ENCODE measurements around the gene ARHGDIG.

The ARHGDIG gene

DNA sequence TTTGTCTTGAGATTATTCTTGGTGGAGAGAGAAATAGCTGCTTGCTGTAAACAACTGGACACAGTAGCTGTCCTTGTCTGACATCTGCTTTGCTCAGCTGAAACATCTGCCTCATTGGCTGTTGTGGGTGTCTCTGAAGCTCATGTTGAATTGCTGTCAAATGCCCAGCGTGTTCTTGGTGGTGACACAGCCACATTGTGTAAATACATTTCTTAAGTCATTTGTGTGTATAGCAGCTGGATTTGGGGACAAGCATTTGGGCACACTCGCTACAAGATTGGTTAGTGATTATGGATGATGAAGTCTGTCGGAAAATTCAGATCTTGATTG is 40.5 kb upstream of the ARHGDIG start:
- Histone ChIP-seq H3F3A (ENCODE audit: insufficient read depth, low read length) (peaks cover 9% of the 10 kb centered on the region), H3K9ac (ENCODE audit: low read length) (no peak overlapping the region), H2AFZ (ENCODE audit: low read length) (no peak overlapping the region), H3K36me3 (replicated peaks; ENCODE audit: insufficient read depth, low read length) (no peaks in the 10 kb centered on the region), H3K27me3 (replicated peaks; ENCODE audit: insufficient read depth, low read length) (no peaks in the 10 kb centered on the region), H3K9me3 (replicated peaks; ENCODE audit: insufficient read depth, low read length) (no peaks in the 10 kb centered on the region), H3K79me2 (ENCODE audit: low read length) (no peaks in the 10 kb centered on the region; the same call in 1 of the 2 replicates), H3K4me1 (ENCODE audit: low read length) (0 out of 2 replicates have a peak, but pooled peaks cover 4% of the 10 kb centered on the region), H3K4me3 (ENCODE audit: low read length) (no peak overlapping the region), H3K4me2 (ENCODE audit: low read depth, low read length) (no peak overlapping the region), H4K20me1 (ENCODE audit: insufficient read depth, low read length) (no peaks in the 10 kb centered on the region), H3K9me2 (replicated peaks; ENCODE audit: insufficient read depth, low read length) (no peaks in the 10 kb centered on the region), H3K27ac (ENCODE audit: low read length) (no peak overlapping the region)
- DNase-seq, result no peak
- TF ChIP-seq, protein P1, sequence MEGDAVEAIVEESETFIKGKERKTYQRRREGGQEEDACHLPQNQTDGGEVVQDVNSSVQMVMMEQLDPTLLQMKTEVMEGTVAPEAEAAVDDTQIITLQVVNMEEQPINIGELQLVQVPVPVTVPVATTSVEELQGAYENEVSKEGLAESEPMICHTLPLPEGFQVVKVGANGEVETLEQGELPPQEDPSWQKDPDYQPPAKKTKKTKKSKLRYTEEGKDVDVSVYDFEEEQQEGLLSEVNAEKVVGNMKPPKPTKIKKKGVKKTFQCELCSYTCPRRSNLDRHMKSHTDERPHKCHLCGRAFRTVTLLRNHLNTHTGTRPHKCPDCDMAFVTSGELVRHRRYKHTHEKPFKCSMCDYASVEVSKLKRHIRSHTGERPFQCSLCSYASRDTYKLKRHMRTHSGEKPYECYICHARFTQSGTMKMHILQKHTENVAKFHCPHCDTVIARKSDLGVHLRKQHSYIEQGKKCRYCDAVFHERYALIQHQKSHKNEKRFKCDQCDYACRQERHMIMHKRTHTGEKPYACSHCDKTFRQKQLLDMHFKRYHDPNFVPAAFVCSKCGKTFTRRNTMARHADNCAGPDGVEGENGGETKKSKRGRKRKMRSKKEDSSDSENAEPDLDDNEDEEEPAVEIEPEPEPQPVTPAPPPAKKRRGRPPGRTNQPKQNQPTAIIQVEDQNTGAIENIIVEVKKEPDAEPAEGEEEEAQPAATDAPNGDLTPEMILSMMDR (IDR thresholded peaks at IDR 0.05; ENCODE audit: low read length), result no peak
- TF ChIP-seq EZH2phosphoT487 (IDR thresholded peaks at IDR 0.05; ENCODE audit: low read length) (no peak), EZH2 (optimal IDR thresholded peaks at IDR 0.05; ENCODE audit: low read depth, low read length) (no peak)

DNA sequence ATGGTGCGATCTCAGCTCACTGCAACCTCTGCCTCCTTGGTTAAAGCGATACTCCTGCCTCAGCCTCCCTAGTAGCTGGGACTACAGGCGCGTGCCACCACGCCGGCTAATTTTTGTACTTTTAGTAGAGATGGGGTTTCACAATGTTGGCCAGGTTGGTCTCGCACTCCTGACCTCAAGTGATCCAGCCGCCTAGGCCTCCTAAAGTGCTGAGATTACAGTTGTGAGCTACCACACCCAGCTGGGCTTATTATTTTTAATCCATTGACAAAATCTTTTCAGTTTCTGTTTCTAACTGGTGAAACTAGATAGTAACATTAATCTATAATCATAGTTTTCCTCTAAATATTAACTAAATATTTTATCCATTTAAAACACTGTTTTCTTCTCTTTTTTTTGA is 39.8 kb upstream of the ARHGDIG start:
- TF ChIP-seq, protein P1 (IDR thresholded peaks at IDR 0.05; ENCODE audit: low read length), result no peak
- no peak for TF ChIP-seq EZH2phosphoT487 (IDR thresholded peaks at IDR 0.05; ENCODE audit: low read length)
- no peak for TF ChIP-seq EZH2 (optimal IDR thresholded peaks at IDR 0.05; ENCODE audit: low read depth, low read length)
- Histone ChIP-seq H3K79me2 (ENCODE audit: low read length) (no peaks in the 10 kb centered on the region; the same call in 1 of the 2 replicates), H3K9ac (ENCODE audit: low read length) (no peak overlapping the region), H3K9me3 (replicated peaks; ENCODE audit: insufficient read depth, low read length) (no peaks in the 10 kb centered on the region), H2AFZ (ENCODE audit: low read length) (no peak overlapping the region), H3K4me3 (ENCODE audit: low read length) (no peak overlapping the region), H4K20me1 (ENCODE audit: insufficient read depth, low read length) (no peaks in the 10 kb centered on the region), H3K27ac (ENCODE audit: low read length) (no peak overlapping the region), H3F3A (ENCODE audit: insufficient read depth, low read length) (peaks cover 2% of the 10 kb centered on the region), H3K27me3 (replicated peaks; ENCODE audit: insufficient read depth, low read length) (no peaks in the 10 kb centered on the region), H3K36me3 (replicated peaks; ENCODE audit: insufficient read depth, low read length) (no peaks in the 10 kb centered on the region), H3K4me1 (ENCODE audit: low read length) (0 out of 2 replicates have a peak, but pooled peaks cover 4% of the 10 kb centered on the region), H3K9me2 (replicated peaks; ENCODE audit: insufficient read depth, low read length) (no peaks in the 10 kb centered on the region), H3K4me2 (ENCODE audit: low read depth, low read length) (no peak overlapping the region)
- DNase-seq, result no peak

DNA sequence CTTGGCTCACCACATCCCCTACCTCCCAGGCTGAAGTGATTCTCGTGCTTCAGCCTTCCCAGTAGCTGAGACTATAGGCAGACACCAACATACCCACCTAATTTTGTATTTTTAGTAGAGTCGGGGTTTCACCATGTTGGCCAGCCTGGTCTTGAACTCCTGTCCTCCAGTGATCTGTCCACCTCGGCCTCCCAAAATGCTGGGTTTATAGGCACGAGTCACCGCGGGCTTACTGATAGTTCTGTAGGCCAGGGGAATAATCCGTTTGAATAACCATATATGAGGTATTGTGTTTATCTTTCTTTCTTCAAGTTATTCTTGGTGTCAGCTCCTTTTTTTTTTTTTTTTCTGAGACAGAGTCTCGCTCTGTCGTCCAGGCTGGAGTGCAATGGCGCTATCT is 38.1 kb upstream of the ARHGDIG start:
- Histone ChIP-seq H3K9ac (ENCODE audit: low read length) (no peak overlapping the region), H3K79me2 (ENCODE audit: low read length) (no peaks in the 10 kb centered on the region)

More for the DNA sequence above, 38.1 kb upstream of the ARHGDIG start:
- no peaks in the 10 kb centered on the region for H3K27me3 ChIP-seq (replicated peaks; ENCODE audit: insufficient read depth, low read length)
- 0 out of 2 replicates have a peak, but pooled peaks cover 4% of the 10 kb centered on the region for H3K4me1 ChIP-seq (ENCODE audit: low read length)
- H3K27ac ChIP-seq (ENCODE audit: low read length), result no peak overlapping the region
- H3K9me2 ChIP-seq (replicated peaks; ENCODE audit: insufficient read depth, low read length), result no peaks in the 10 kb centered on the region
- DNase-seq, result no peak
- H3F3A ChIP-seq (ENCODE audit: insufficient read depth, low read length), result no peaks in the 10 kb centered on the region
- no peaks in the 10 kb centered on the region for H3K36me3 ChIP-seq (replicated peaks; ENCODE audit: insufficient read depth, low read length)
- no peak overlapping the region for H3K4me3 ChIP-seq (ENCODE audit: low read length)
- no peaks in the 10 kb centered on the region for H4K20me1 ChIP-seq (ENCODE audit: insufficient read depth, low read length)
- no peak overlapping the region for H2AFZ ChIP-seq (ENCODE audit: low read length)
- no peak for TF ChIP-seq EZH2 (optimal IDR thresholded peaks at IDR 0.05; ENCODE audit: low read depth, low read length)
- TF ChIP-seq, protein P1 (IDR thresholded peaks at IDR 0.05; ENCODE audit: low read length), result no peak
- no peak for TF ChIP-seq EZH2phosphoT487 (IDR thresholded peaks at IDR 0.05; ENCODE audit: low read length)
- H3K9me3 ChIP-seq (replicated peaks; ENCODE audit: insufficient read depth, low read length), result no peaks in the 10 kb centered on the region
- H3K4me2 ChIP-seq (ENCODE audit: low read depth, low read length), result no peak overlapping the region

Measured in MM.1S (cell line).